Progenitor cell of endocrine pancreas (in vitro differentiated cells): ENCODE measurements around the gene METTL1. TPM values are rescaled to one million over a fixed set of nuclear protein-coding genes. Genes with fewer than 3 reads are reported as not detected.
"Not testable (repeated sequence)": the region's sequence is repeated elsewhere in the genome, so short reads cannot be mapped to it uniquely, and the experiment has no call there.

Experiments used
- DNase-seq: peaks from one replicate; pipeline ENCODE4 v3.0.0; 2021; ENCODE audit warnings: low spot score; ENCODE audit not compliant: unreplicated experiment
- H3K27ac Mint-ChIP-seq: 2 replicates; pipeline ENCODE4 v1.8.0; 2021; ENCODE audit warnings: mild to moderate bottlenecking, moderate library complexity, mixed read lengths
- H3K27me3 Mint-ChIP-seq: 2 replicates; pipeline ENCODE4 v1.8.0; 2021; ENCODE audit warnings: mixed read lengths
- H3K36me3 Mint-ChIP-seq: 2 replicates; pipeline ENCODE4 v1.8.0; 2022; ENCODE audit warnings: mixed read lengths; ENCODE audit not compliant: insufficient read depth
- H3K4me1 Mint-ChIP-seq: 2 replicates; pipeline ENCODE4 v1.8.0; 2021; ENCODE audit warnings: low read depth, mixed read lengths
- H3K4me3 Mint-ChIP-seq: 2 replicates; pipeline ENCODE4 v1.8.0; 2021; ENCODE audit warnings: low read depth, mild to moderate bottlenecking, moderate library complexity, mixed read lengths
- H3K9me3 Mint-ChIP-seq: 2 replicates; pipeline ENCODE4 v1.8.0; 2021; ENCODE audit warnings: low read depth, mixed read lengths
- CTCF ChIP-seq: fragments of 200-600 bp; sonication (generic); IDR thresholded peaks from one replicate; pipeline ENCODE4 v1.5.0; 2021; ENCODE audit warnings: antibody characterized with exemption, mild to moderate bottlenecking; ENCODE audit not compliant: unreplicated experiment
- long read RNA-seq: library from polyadenylated mRNA; unstranded; transcript quantifications from one replicate; pipeline ENCODE4 v2.0.0, GENCODE V29; 2020
- total RNA-seq: library from RNA; stranded (reverse); gene quantifications from 2 replicates; pipeline ENCODE4 v1.2.1, GENCODE V29; 2021

METTL1 gene
- total RNA-seq, result 23.3 and 27.5 TPM in 2 replicates
- long read RNA-seq, transcript METTL1-202 (6 exons, 2,066 nt), result major isoform, 25 of 32 reads
- long read RNA-seq, partial matches to known transcripts, result 0 of 32 reads
- long read RNA-seq, other reads (novel, unspliced or antisense), result 6 of 32 reads

- H3K4me1 Mint-ChIP-seq, result peaks cover 9% of the 10 kb centered on the region
- no peaks in the 10 kb centered on the region for H3K9me3 Mint-ChIP-seq
- peak within 1 kb of the TSS; percentile 99 for H3K27ac Mint-ChIP-seq
- H3K4me3 Mint-ChIP-seq, result peak within 1 kb of the TSS; percentile 98
- peaks cover 9% of the 10 kb centered on the region for H3K36me3 Mint-ChIP-seq
- DNase-seq, result peak; percentile 86
- peaks cover 18% of the 10 kb centered on the region for H3K27me3 Mint-ChIP-seq
- TF ChIP-seq CTCF, result no peak
Measured at GRCh38 chr12:57771873-57772428, at the start of gene METTL1. Gene METTL1 (minus strand): TSS chr12:57772105. CDS start chr12:57772083, 22 bp downstream.

GRCh38 chr12:57821015-57821414 is 49.1 kb upstream of the METTL1 start:
- Mint-ChIP-seq H3K27ac (peak overlapping the region; percentile 49), H3K4me1 (peaks cover 24% of the 10 kb centered on the region), H3K36me3 (peaks cover 20% of the 10 kb centered on the region)
- DNase-seq, H3K27me3 Mint-ChIP-seq, H3K9me3 Mint-ChIP-seq, H3K4me3 Mint-ChIP-seq: not testable (repeated sequence)

GRCh38 chr12:57820119-57820518 is 48.2 kb upstream of the METTL1 start:
- Mint-ChIP-seq H3K36me3 (peaks cover 14% of the 10 kb centered on the region), H3K27ac (peak overlapping the region; percentile 67), H3K4me1 (peaks cover 25% of the 10 kb centered on the region)
- not testable (repeated sequence) for DNase-seq, H3K9me3 Mint-ChIP-seq, H3K4me3 Mint-ChIP-seq, H3K27me3 Mint-ChIP-seq

GRCh38 chr12:57817990-57818331 is 46.1 kb upstream of the METTL1 start:
- not testable (repeated sequence) for H3K4me3 Mint-ChIP-seq, H3K27ac Mint-ChIP-seq, H3K36me3 Mint-ChIP-seq, H3K27me3 Mint-ChIP-seq, H3K9me3 Mint-ChIP-seq, DNase-seq
- H3K4me1 Mint-ChIP-seq, result peaks cover 25% of the 10 kb centered on the region

- Mint-ChIP-seq H3K4me1 (peaks cover 25% of the 10 kb centered on the region), H3K27ac (no peak overlapping the region), H3K9me3 (no peaks in the 10 kb centered on the region), H3K27me3 (no peaks in the 10 kb centered on the region), H3K36me3 (peaks cover 2% of the 10 kb centered on the region), H3K4me3 (no peak overlapping the region)
- DNase-seq, result no peak
- no peak for TF ChIP-seq CTCF
Measured at GRCh38 chr12:57817261-57817989, 45.5 kb upstream of the METTL1 start.

GRCh38 chr12:57816855-57817151 is 44.9 kb upstream of the METTL1 start:
- no peaks in the 10 kb centered on the region for H3K27me3 Mint-ChIP-seq
- peaks cover 3% of the 10 kb centered on the region for H3K36me3 Mint-ChIP-seq
- H3K9me3 Mint-ChIP-seq, result no peaks in the 10 kb centered on the region
- peaks cover 25% of the 10 kb centered on the region for H3K4me1 Mint-ChIP-seq
- DNase-seq, result no peak
- no peak overlapping the region for H3K4me3 Mint-ChIP-seq
- no peak for TF ChIP-seq CTCF
- H3K27ac Mint-ChIP-seq, result peak overlapping the region; percentile 73
